Epithelial cell of proximal tubule (primary cell): ENCODE measurements around the gene FBXW5. TPM values are rescaled to one million over a fixed set of nuclear protein-coding genes. Genes with fewer than 3 reads are reported as not detected.

Experiments
- DNase-seq: peaks from one replicate; pipeline ENCODE4 v3.0.0-alpha.2; 2011; ENCODE audit warnings: low read depth
- H3K4me3 ChIP-seq: 2 replicates; pipeline ENCODE4 v1.5.1; 2011; ENCODE audit warnings: low read depth, mild to moderate bottlenecking, low read length
- CTCF ChIP-seq: conservative IDR thresholded peaks from 2 replicates; pipeline ENCODE4 v1.5.1; 2012; ENCODE audit warnings: low read depth, mild to moderate bottlenecking, low read length
- total RNA-seq: library from RNA; depleted of rRNA; stranded (reverse); fragments of >200 nt; gene quantifications from 2 replicates; pipeline ENCODE4 v1.2.3, GENCODE V29; 2015

Gene FBXW5
- total RNA-seq, 1 donor from 2014 or later, result 124 TPM

GRCh38 chr9:136898483-136899100 is 45.9 kb downstream of the FBXW5 start:
- DNase-seq, result no peak
- H3K4me3 ChIP-seq, result no peak overlapping the region
- TF ChIP-seq CTCF, result no peak

- H3K4me3 ChIP-seq, result no peak overlapping the region
- TF ChIP-seq CTCF, result no peak
- DNase-seq, result no peak
Observed at GRCh38 chr9:136896027-136896426, 48.5 kb downstream of the FBXW5 start.

- no peak for DNase-seq
- TF ChIP-seq CTCF, result no peak
- no peak overlapping the region for H3K4me3 ChIP-seq
Observed at GRCh38 chr9:136890661-136891060, 53.9 kb downstream of the FBXW5 start.

Other genes starting within 250 kb of the FBXW5 start
- gene DIPK1B, start 232.2 kb downstream of the FBXW5 start, total RNA-seq, result 11.4 and 20.3 TPM in 2 replicates
- not detected in 2 replicates for gene LCN10, start 201.8 kb downstream of the FBXW5 start, total RNA-seq
- not detected in 2 replicates for gene LCN6, start 196.2 kb downstream of the FBXW5 start, total RNA-seq
- not detected in 2 replicates for gene LCN8, start 186.5 kb downstream of the FBXW5 start, total RNA-seq
- gene LCN15, start 180.2 kb downstream of the FBXW5 start, total RNA-seq, result not detected in 2 replicates
- 90.4 and 108 TPM in 2 replicates for gene TMEM141, start 153.4 kb downstream of the FBXW5 start, total RNA-seq
- gene CCDC183, start 148.4 kb downstream of the FBXW5 start, total RNA-seq, result 0.06 TPM in 1 of 2 replicates, not detected in the other
- gene RABL6, start 136.8 kb downstream of the FBXW5 start, total RNA-seq, result 114 and 160 TPM in 2 replicates
- gene AJM1, start 102.3 kb downstream of the FBXW5 start, total RNA-seq, result 0.51 and 2.2 TPM in 2 replicates
- gene PHPT1, start 95.3 kb downstream of the FBXW5 start, total RNA-seq, result 101 and 114 TPM in 2 replicates
- gene MAMDC4, start 92.4 kb downstream of the FBXW5 start, total RNA-seq, result 1.2 and 4.8 TPM in 2 replicates
- 403 and 419 TPM in 2 replicates for gene EDF1, start 78.4 kb downstream of the FBXW5 start, total RNA-seq
- 21.0 and 26.1 TPM in 2 replicates for gene TRAF2, start 58.2 kb downstream of the FBXW5 start, total RNA-seq
- gene C8G, start 505 bp upstream of the FBXW5 start, total RNA-seq, result not detected in 2 replicates
- 1.2 TPM in 1 of 2 replicates, not detected in the other for gene LCN12, start 7.5 kb upstream of the FBXW5 start, total RNA-seq
- gene PTGDS, start 32.8 kb upstream of the FBXW5 start, total RNA-seq, result not detected in 2 replicates
- gene LCNL1, start 38.3 kb upstream of the FBXW5 start, total RNA-seq, result not detected in 2 replicates
- 70.1 and 81.7 TPM in 2 replicates for gene PAXX, start 47.7 kb upstream of the FBXW5 start, total RNA-seq
- gene CLIC3, start 51.8 kb upstream of the FBXW5 start, total RNA-seq, result 2.2 and 2.4 TPM in 2 replicates
- 3.0 and 7.6 TPM in 2 replicates for gene ABCA2, start 83.5 kb upstream of the FBXW5 start, total RNA-seq
- not detected in 2 replicates for gene FUT7, start 87.3 kb upstream of the FBXW5 start, total RNA-seq
- 19.7 and 47.7 TPM in 2 replicates for gene NPDC1, start 101.4 kb upstream of the FBXW5 start, total RNA-seq
- gene ENTPD2, start 109.3 kb upstream of the FBXW5 start, total RNA-seq, result 0.87 TPM in 1 of 2 replicates, not detected in the other
- 25.6 and 51.3 TPM in 2 replicates for gene SAPCD2, start 125.8 kb upstream of the FBXW5 start, total RNA-seq
- gene UAP1L1, start 132.8 kb upstream of the FBXW5 start, total RNA-seq, result 2.1 and 2.2 TPM in 2 replicates
- gene MAN1B1, start 142.2 kb upstream of the FBXW5 start, total RNA-seq, result 46.0 and 74.3 TPM in 2 replicates
- gene DPP7, start 170.0 kb upstream of the FBXW5 start, total RNA-seq, result 66.9 and 125 TPM in 2 replicates
- gene GRIN1, start 194.4 kb upstream of the FBXW5 start, total RNA-seq, result not detected in 2 replicates
- gene LRRC26, start 225.3 kb upstream of the FBXW5 start, total RNA-seq, result not detected in 2 replicates
- not detected in 2 replicates for gene TMEM210, start 227.3 kb upstream of the FBXW5 start, total RNA-seq
- 16.7 TPM in 2 replicates for gene ANAPC2, start 243.8 kb upstream of the FBXW5 start, total RNA-seq
- gene SSNA1, start 243.9 kb upstream of the FBXW5 start, total RNA-seq, result 139 and 185 TPM in 2 replicates